ENCODE data around the gene IL1R1.

IL1R1 gene

GRCh38 chr2:102112692-102113665 lies 29.6 kb upstream of the IL1R1 start:
- Histone ChIP-seq H3K36me3 (ENCODE audit: control insufficient read depth, insufficient read depth, low read length, severe bottlenecking) (peaks cover 47% of the 10 kb centered on the region), H3K9ac (ENCODE audit: low read length) (no peak overlapping the region), H3K4me1 (ENCODE audit: control insufficient read depth, insufficient read depth, low read length) (peaks cover 52% of the 10 kb centered on the region), H3K9me3 (ENCODE audit: control insufficient read depth, low read length) (no peaks in the 10 kb centered on the region), H3K27me3 (replicated peaks; ENCODE audit: control insufficient read depth, insufficient read depth, low read length) (no peaks in the 10 kb centered on the region), H3K4me3 (ENCODE audit: low read length) (no peak overlapping the region)
- peak; percentile 24 for DNase-seq (ENCODE audit: low read depth)

- H3K9ac ChIP-seq (ENCODE audit: low read length), result no peak overlapping the region
- peaks cover 45% of the 10 kb centered on the region for H3K4me1 ChIP-seq (ENCODE audit: control insufficient read depth, insufficient read depth, low read length)
- DNase-seq (ENCODE audit: low read depth), result peak; percentile 56
- peaks cover 47% of the 10 kb centered on the region for H3K36me3 ChIP-seq (ENCODE audit: control insufficient read depth, insufficient read depth, low read length, severe bottlenecking)
- H3K9me3 ChIP-seq (ENCODE audit: control insufficient read depth, low read length), result no peaks in the 10 kb centered on the region
- H3K27me3 ChIP-seq (replicated peaks; ENCODE audit: control insufficient read depth, insufficient read depth, low read length), result no peaks in the 10 kb centered on the region
- H3K4me3 ChIP-seq (ENCODE audit: low read length), result no peak overlapping the region
Measured at GRCh38 chr2:102114290-102114721, 28.2 kb upstream of the IL1R1 start.

- DNase-seq (ENCODE audit: low read depth), result no peak
- Histone ChIP-seq H3K9ac (ENCODE audit: low read length) (no peak overlapping the region), H3K9me3 (ENCODE audit: control insufficient read depth, low read length) (no peaks in the 10 kb centered on the region), H3K4me3 (ENCODE audit: low read length) (no peak overlapping the region), H3K4me1 (ENCODE audit: control insufficient read depth, insufficient read depth, low read length) (peaks cover 44% of the 10 kb centered on the region), H3K36me3 (ENCODE audit: control insufficient read depth, insufficient read depth, low read length, severe bottlenecking) (peaks cover 43% of the 10 kb centered on the region), H3K27me3 (replicated peaks; ENCODE audit: control insufficient read depth, insufficient read depth, low read length) (no peaks in the 10 kb centered on the region)
Measured at GRCh38 chr2:102114851-102115497, 27.6 kb upstream of the IL1R1 start.

- DNase-seq (ENCODE audit: low read depth), result no peak
Measured at GRCh38 chr2:102116630-102117471, 25.7 kb upstream of the IL1R1 start.

GRCh38 chr2:102117472-102117858 lies 25.1 kb upstream of the IL1R1 start:
- no peak overlapping the region for H3K4me3 ChIP-seq (ENCODE audit: low read length)
- H3K9me3 ChIP-seq (ENCODE audit: control insufficient read depth, low read length), result no peaks in the 10 kb centered on the region
- H3K4me1 ChIP-seq (ENCODE audit: control insufficient read depth, insufficient read depth, low read length), result peaks cover 48% of the 10 kb centered on the region
- H3K9ac ChIP-seq (ENCODE audit: low read length), result no peak overlapping the region
- DNase-seq (ENCODE audit: low read depth), result no peak
- peaks cover 33% of the 10 kb centered on the region for H3K36me3 ChIP-seq (ENCODE audit: control insufficient read depth, insufficient read depth, low read length, severe bottlenecking)
- H3K27me3 ChIP-seq (replicated peaks; ENCODE audit: control insufficient read depth, insufficient read depth, low read length), result no peaks in the 10 kb centered on the region

More at GRCh38 chr2:102116630-102117471, 25.7 kb upstream of the IL1R1 start:
- Histone ChIP-seq H3K9ac (ENCODE audit: low read length) (no peak overlapping the region), H3K4me3 (ENCODE audit: low read length) (no peak overlapping the region), H3K4me1 (ENCODE audit: control insufficient read depth, insufficient read depth, low read length) (peaks cover 42% of the 10 kb centered on the region), H3K27me3 (replicated peaks; ENCODE audit: control insufficient read depth, insufficient read depth, low read length) (no peaks in the 10 kb centered on the region), H3K9me3 (ENCODE audit: control insufficient read depth, low read length) (no peaks in the 10 kb centered on the region), H3K36me3 (ENCODE audit: control insufficient read depth, insufficient read depth, low read length, severe bottlenecking) (peaks cover 35% of the 10 kb centered on the region)

- peaks cover 17% of the 10 kb centered on the region for H3K36me3 ChIP-seq (ENCODE audit: control insufficient read depth, insufficient read depth, low read length, severe bottlenecking)
- no peaks in the 10 kb centered on the region for H3K27me3 ChIP-seq (replicated peaks; ENCODE audit: control insufficient read depth, insufficient read depth, low read length)
- no peak overlapping the region for H3K4me3 ChIP-seq (ENCODE audit: low read length)
- no peaks in the 10 kb centered on the region for H3K9me3 ChIP-seq (ENCODE audit: control insufficient read depth, low read length)
- peaks cover 58% of the 10 kb centered on the region for H3K4me1 ChIP-seq (ENCODE audit: control insufficient read depth, insufficient read depth, low read length)
- H3K9ac ChIP-seq (ENCODE audit: low read length), result no peak overlapping the region
- DNase-seq (ENCODE audit: low read depth), result peak; percentile 38
Measured at GRCh38 chr2:102119255-102119654, 23.3 kb upstream of the IL1R1 start.

- Histone ChIP-seq H3K4me1 (ENCODE audit: control insufficient read depth, insufficient read depth, low read length) (peaks cover 51% of the 10 kb centered on the region), H3K27me3 (replicated peaks; ENCODE audit: control insufficient read depth, insufficient read depth, low read length) (no peaks in the 10 kb centered on the region), H3K9ac (ENCODE audit: low read length) (no peak overlapping the region), H3K4me3 (ENCODE audit: low read length) (no peak overlapping the region), H3K36me3 (ENCODE audit: control insufficient read depth, insufficient read depth, low read length, severe bottlenecking) (peaks cover 10% of the 10 kb centered on the region), H3K9me3 (ENCODE audit: control insufficient read depth, low read length) (no peaks in the 10 kb centered on the region)
- no peak for DNase-seq (ENCODE audit: low read depth)
Measured at GRCh38 chr2:102120261-102120660, 22.3 kb upstream of the IL1R1 start.

GRCh38 chr2:102120701-102121159 lies 21.8 kb upstream of the IL1R1 start:
- Histone ChIP-seq H3K9ac (ENCODE audit: low read length) (no peak overlapping the region), H3K4me1 (ENCODE audit: control insufficient read depth, insufficient read depth, low read length) (peaks cover 49% of the 10 kb centered on the region), H3K9me3 (ENCODE audit: control insufficient read depth, low read length) (no peaks in the 10 kb centered on the region), H3K36me3 (ENCODE audit: control insufficient read depth, insufficient read depth, low read length, severe bottlenecking) (peaks cover 6% of the 10 kb centered on the region), H3K27me3 (replicated peaks; ENCODE audit: control insufficient read depth, insufficient read depth, low read length) (no peaks in the 10 kb centered on the region), H3K4me3 (ENCODE audit: low read length) (no peak overlapping the region)
- no peak for DNase-seq (ENCODE audit: low read depth)

GRCh38 chr2:102122115-102122514 lies 20.4 kb upstream of the IL1R1 start:
- peak overlapping the region; percentile 67 for H3K9ac ChIP-seq (ENCODE audit: low read length)
- no peaks in the 10 kb centered on the region for H3K27me3 ChIP-seq (replicated peaks; ENCODE audit: control insufficient read depth, insufficient read depth, low read length)
- peaks cover 3% of the 10 kb centered on the region for H3K36me3 ChIP-seq (ENCODE audit: control insufficient read depth, insufficient read depth, low read length, severe bottlenecking)
- peak; percentile 90 for DNase-seq (ENCODE audit: low read depth)
- peak overlapping the region; percentile 55 for H3K4me3 ChIP-seq (ENCODE audit: low read length)
- H3K4me1 ChIP-seq (ENCODE audit: control insufficient read depth, insufficient read depth, low read length), result peaks cover 49% of the 10 kb centered on the region
- H3K9me3 ChIP-seq (ENCODE audit: control insufficient read depth, low read length), result no peaks in the 10 kb centered on the region

- no peaks in the 10 kb centered on the region for H3K27me3 ChIP-seq (replicated peaks; ENCODE audit: control insufficient read depth, insufficient read depth, low read length)
Measured at GRCh38 chr2:102122909-102123308, 19.6 kb upstream of the IL1R1 start.

More at GRCh38 chr2:102122909-102123308, 19.6 kb upstream of the IL1R1 start:
- no peak for DNase-seq (ENCODE audit: low read depth)
- Histone ChIP-seq H3K36me3 (ENCODE audit: control insufficient read depth, insufficient read depth, low read length, severe bottlenecking) (peaks cover 3% of the 10 kb centered on the region), H3K4me3 (ENCODE audit: low read length) (no peak overlapping the region), H3K9ac (ENCODE audit: low read length) (peak overlapping the region; percentile 67), H3K9me3 (ENCODE audit: control insufficient read depth, low read length) (no peaks in the 10 kb centered on the region), H3K4me1 (ENCODE audit: control insufficient read depth, insufficient read depth, low read length) (peaks cover 51% of the 10 kb centered on the region)

Measured in adipocyte (in vitro differentiated cells).